Muscle layer of colon (tissue), 2 donors: Measurements from ENCODE around the gene NKPD1.
A peak's percentile ranks its signal among the peaks of the same experiment; 100 is the strongest.

Source experiments
- H3K27ac ChIP-seq: one replicate; pipeline ENCODE4 v1.7.0; 2013; ENCODE audit warnings: low read depth, mild to moderate bottlenecking, low read length, moderate library complexity
- H3K27me3 ChIP-seq, 2 donors: one replicate each; pipeline ENCODE4 v1.7.0; 2013; ENCODE audit warnings: low read length in 2 of 2, mild to moderate bottlenecking in 2 of 2; ENCODE audit not compliant: insufficient read depth in 2 of 2, control insufficient read depth in 1 of 2
- H3K36me3 ChIP-seq: one replicate; pipeline ENCODE4 v1.7.0; 2013; ENCODE audit warnings: mild to moderate bottlenecking, low read length; ENCODE audit not compliant: insufficient read depth
- H3K4me1 ChIP-seq: one replicate; pipeline ENCODE4 v1.7.0; 2013; ENCODE audit warnings: mild to moderate bottlenecking, low read length; ENCODE audit not compliant: insufficient read depth
- H3K4me3 ChIP-seq, 2 donors: one replicate each; pipeline ENCODE4 v1.7.0; 2013; ENCODE audit warnings: low read length in 2 of 2, low read depth in 1 of 2, mild to moderate bottlenecking in 1 of 2, moderate library complexity in 1 of 2
- H3K9ac ChIP-seq: one replicate; pipeline ENCODE4 v1.7.0; 2013; ENCODE audit warnings: low read length
- H3K9me3 ChIP-seq: one replicate; pipeline ENCODE4 v1.7.0; 2013; ENCODE audit warnings: mild to moderate bottlenecking, low read length
- donor health status: abdominal sarcoma.
- donor health status: Adenocarcinoma of cecum.

The NKPD1 gene

DNA sequence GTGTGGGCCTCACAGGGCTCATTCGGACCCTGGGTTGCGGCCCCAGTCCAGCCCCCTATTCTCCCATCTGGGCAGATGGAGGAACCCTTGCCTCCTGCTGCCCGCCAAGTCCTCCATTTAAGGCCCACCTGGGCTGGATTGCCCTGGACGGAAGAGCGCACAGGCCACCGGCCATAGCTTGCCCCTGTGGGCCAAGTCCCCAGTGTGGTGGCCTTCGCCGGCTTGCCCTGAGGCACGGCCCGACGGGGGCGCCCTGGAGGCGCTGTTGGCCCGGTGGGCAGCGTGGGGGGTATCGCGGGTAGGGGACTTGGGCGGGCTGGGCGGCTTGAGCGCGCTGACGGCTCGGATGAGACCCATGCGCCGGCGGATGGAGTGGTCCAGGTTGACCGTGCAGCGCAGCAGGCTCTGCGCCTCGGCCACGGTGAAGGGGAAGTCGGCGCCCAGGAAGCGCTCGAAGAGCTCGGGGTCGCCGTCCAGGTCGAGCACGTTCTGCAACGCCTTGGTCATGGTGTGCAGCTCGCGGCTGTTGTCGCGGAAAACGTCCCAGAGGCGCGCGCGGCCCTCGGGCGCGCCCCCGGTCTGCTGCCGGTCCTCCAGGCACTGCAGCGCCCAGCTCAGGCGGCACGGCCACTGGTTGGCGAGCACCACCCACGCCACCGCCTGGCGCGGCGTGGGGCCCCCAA is 8.8 kb downstream of the NKPD1 start:
- H3K9me3 ChIP-seq, result no peaks in the 10 kb centered on the region
- no peak overlapping the region for H3K9ac ChIP-seq
- no peaks in the 10 kb centered on the region for H3K36me3 ChIP-seq
- H3K27me3 ChIP-seq, result peaks cover 25 to 53% of the 10 kb centered on the region in 2 donors
- peak overlapping the region in 1 of 2 donors; percentile 43 for H3K4me3 ChIP-seq
- H3K4me1 ChIP-seq, result peaks cover 12% of the 10 kb centered on the region
- no peak overlapping the region for H3K27ac ChIP-seq

DNA sequence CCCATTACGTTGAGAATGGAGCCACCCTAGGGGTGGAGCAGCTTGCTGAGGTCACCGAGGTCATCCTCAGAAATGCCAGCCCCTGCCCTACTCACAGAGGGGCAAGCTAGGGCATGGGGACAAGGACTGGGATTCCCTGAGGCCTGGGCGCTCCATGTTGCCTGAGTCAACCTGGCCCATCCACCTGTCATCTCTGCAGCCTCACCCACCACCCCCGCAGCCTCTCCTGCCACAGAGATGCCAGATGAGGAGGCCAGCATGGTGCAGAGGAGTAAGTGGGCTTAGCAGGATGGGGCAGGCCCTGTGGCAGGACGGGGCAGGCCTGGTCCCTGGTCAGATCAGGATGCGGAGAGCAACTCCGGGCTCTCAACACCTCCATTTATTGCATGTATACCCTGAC is 9.5 kb downstream of the NKPD1 start:
- H3K27me3 ChIP-seq, result peaks cover 25 to 51% of the 10 kb centered on the region in 2 donors
- no peaks in the 10 kb centered on the region for H3K36me3 ChIP-seq
- H3K9me3 ChIP-seq, result no peaks in the 10 kb centered on the region
- H3K4me1 ChIP-seq, result peaks cover 12% of the 10 kb centered on the region
- H3K4me3 ChIP-seq, result no peak overlapping the region
- H3K27ac ChIP-seq, result no peak overlapping the region
- no peak overlapping the region for H3K9ac ChIP-seq

GRCh38 chr19:45150751-45151281 is 10.0 kb downstream of the NKPD1 start:
- Histone ChIP-seq H3K9me3 (no peaks in the 10 kb centered on the region), H3K4me3 (no peak overlapping the region), H3K27me3 (peaks cover 25 to 46% of the 10 kb centered on the region in 2 donors), H3K4me1 (peaks cover 12% of the 10 kb centered on the region), H3K9ac (no peak overlapping the region), H3K27ac (no peak overlapping the region), H3K36me3 (no peaks in the 10 kb centered on the region)

DNA sequence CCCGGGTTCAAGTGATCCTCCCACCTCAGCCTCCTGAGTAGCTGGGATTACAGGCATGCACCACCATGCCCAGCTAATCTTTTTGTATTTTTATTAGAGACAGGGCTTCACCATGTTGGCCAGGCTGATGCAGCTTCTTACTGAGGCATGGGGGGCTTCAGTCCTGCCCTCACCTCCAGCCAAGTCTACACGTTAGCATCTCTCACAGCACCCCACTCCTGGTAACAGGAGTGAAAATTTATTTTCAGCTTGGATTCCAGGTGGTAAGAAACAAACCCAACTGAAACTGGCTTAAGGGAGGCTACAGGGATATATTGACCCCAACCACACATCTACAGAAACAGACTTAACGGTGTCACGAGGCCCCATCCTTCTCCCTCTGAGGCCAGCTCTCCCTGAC is 10.6 kb downstream of the NKPD1 start:
- Histone ChIP-seq H3K9me3 (no peaks in the 10 kb centered on the region), H3K27ac (no peak overlapping the region), H3K27me3 (peaks cover 25 to 41% of the 10 kb centered on the region in 2 donors), H3K36me3 (no peaks in the 10 kb centered on the region), H3K4me1 (peaks cover 12% of the 10 kb centered on the region), H3K4me3 (no peak overlapping the region), H3K9ac (no peak overlapping the region)

- H3K36me3 ChIP-seq, result no peaks in the 10 kb centered on the region
- peaks cover 12% of the 10 kb centered on the region for H3K4me1 ChIP-seq
- no peaks in the 10 kb centered on the region for H3K9me3 ChIP-seq
Observed at GRCh38 chr19:45149129-45149528, 11.7 kb downstream of the NKPD1 start.

DNA sequence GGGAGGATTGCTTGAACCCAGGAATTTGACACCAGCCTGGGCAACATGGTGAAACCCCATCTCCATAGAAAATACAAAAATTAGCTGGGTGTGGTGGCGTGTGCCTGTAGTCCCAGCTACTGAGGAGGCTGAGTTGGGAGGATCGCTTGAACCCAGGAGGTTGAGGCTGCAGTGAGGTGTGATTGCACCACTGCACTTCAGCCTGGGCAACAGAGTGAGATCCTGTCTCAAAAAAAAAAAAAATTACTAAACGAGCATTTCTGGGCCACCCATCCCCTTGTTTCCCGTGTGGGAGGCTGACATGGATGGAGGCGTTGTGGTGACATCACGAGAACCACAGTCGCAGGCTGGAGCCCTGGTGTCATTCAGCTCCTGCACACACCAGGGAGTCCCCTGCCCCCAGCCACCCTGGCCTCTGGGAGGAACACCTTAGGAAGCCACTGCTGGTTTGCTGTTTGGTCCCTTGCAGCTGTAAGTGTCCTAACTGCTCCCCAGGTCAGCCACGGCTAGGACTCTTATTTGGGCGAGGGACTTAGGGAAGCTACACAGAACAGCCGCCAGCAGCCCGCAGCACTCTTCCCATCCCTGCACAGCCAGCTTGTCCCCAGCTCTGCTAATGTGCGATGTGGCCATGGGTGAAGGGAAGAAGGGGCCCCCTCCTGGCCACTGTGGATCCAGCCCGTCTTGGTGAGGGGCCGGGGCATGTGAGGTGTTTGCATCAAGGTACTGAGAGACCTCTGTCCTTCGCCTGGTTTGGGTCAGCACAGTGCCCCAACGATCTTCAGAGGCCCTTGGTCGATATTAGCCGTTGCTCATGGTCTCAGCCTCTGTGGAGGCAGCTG is 12.7 kb downstream of the NKPD1 start:
- H3K9ac ChIP-seq, result no peak overlapping the region
- no peak overlapping the region for H3K4me3 ChIP-seq
- peaks cover 6% of the 10 kb centered on the region for H3K36me3 ChIP-seq
- no peaks in the 10 kb centered on the region for H3K9me3 ChIP-seq
- H3K4me1 ChIP-seq, result peaks cover 3% of the 10 kb centered on the region
- H3K27ac ChIP-seq, result no peak overlapping the region
- H3K27me3 ChIP-seq, result peaks cover 23 to 31% of the 10 kb centered on the region in 2 donors

More at GRCh38 chr19:45149129-45149528, 11.7 kb downstream of the NKPD1 start:
- Histone ChIP-seq H3K27me3 (peaks cover 25 to 41% of the 10 kb centered on the region in 2 donors), H3K27ac (no peak overlapping the region), H3K9ac (no peak overlapping the region), H3K4me3 (no peak overlapping the region)

DNA sequence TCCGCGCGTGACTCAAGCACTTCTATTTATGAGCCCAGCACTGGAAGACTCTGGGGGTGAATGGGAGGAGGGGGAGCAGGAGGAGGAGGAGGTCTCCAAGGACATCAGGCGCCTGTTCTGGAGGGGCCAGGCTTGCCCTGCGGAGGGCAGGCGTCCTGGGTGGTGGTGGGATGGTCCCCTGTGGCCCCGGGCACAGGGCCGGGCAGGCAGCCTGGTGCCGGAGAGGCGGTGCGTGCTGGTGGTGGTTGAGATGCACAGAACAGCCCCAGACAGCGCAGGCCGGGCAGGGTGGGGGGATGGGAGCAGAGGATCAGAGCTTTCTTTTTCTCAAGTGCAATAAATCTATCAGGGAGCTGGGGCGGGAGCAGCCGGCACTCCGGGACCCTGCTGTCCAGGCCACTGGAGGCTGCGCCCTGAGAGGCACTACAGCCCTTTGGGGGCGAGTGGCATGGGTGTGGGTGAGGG is 14.0 kb downstream of the NKPD1 start:
- H3K4me3 ChIP-seq, result no peak overlapping the region
- no peak overlapping the region for H3K9ac ChIP-seq
- no peaks in the 10 kb centered on the region for H3K4me1 ChIP-seq
- peaks cover 9% of the 10 kb centered on the region for H3K36me3 ChIP-seq
- peaks cover 14 to 18% of the 10 kb centered on the region in 2 donors for H3K27me3 ChIP-seq
- H3K9me3 ChIP-seq, result no peaks in the 10 kb centered on the region
- no peak overlapping the region for H3K27ac ChIP-seq

GRCh38 chr19:45146251-45146650 is 14.5 kb downstream of the NKPD1 start:
- Histone ChIP-seq H3K9me3 (no peaks in the 10 kb centered on the region), H3K4me3 (no peak overlapping the region), H3K36me3 (peaks cover 9% of the 10 kb centered on the region), H3K9ac (no peak overlapping the region), H3K4me1 (no peaks in the 10 kb centered on the region), H3K27me3 (peaks cover 9 to 13% of the 10 kb centered on the region in 2 donors), H3K27ac (no peak overlapping the region)

DNA sequence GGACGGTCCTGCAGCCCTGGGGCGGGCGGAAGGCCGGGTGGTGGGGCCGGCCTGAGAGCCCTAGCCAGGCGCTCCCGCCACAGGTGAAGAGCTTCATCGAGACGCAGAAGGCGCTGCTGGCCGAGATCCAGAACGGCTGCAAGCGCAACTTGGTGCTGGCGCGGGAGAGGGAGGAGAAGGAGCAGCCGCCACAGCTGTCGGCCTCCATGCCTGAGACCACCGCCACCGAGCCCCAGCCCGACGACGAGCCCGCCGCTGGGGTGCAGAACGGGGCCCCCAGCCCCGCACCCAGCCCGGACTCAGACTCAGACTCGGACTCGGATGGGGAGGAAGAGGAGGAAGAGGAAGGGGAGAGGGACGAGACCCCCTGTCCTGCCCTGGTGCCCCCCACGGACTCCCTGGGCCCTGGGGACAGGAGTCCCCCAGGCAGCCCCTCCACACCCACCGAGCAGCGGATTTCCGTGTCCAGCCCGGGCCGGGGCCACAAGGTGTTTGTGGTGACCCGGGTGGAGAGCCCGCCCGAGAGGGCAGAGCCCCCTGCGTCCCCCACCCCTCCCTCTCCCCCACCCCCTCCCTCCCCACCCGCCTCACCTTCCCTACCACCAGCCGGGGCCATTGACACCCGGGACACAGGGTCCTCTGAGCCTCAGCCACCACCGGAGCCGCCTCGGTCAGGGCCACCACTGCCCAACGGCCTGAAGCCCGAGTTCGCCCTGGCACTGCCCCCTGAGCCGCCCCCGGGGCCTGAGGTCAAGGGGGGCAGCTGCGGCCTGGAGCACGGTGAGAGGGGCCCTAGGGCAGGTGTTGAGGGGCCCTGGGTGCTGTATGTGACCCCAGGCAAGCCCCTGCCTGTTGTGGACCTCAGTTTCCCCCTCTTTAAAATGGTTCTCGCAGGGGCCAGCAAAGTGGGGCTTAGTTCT is 15.3 kb downstream of the NKPD1 start:
- Histone ChIP-seq H3K9me3 (no peaks in the 10 kb centered on the region), H3K4me3 (no peak overlapping the region), H3K27ac (no peak overlapping the region), H3K9ac (no peak overlapping the region), H3K4me1 (no peaks in the 10 kb centered on the region), H3K36me3 (peaks cover 9% of the 10 kb centered on the region), H3K27me3 (peaks cover 1 to 6% of the 10 kb centered on the region in 2 donors)

GRCh38 chr19:45144431-45145269 is 16.1 kb downstream of the NKPD1 start:
- peaks cover 0 to 5% of the 10 kb centered on the region in 2 donors for H3K27me3 ChIP-seq
- no peaks in the 10 kb centered on the region for H3K4me1 ChIP-seq
- peaks cover 9% of the 10 kb centered on the region for H3K36me3 ChIP-seq
- H3K27ac ChIP-seq, result no peak overlapping the region
- no peaks in the 10 kb centered on the region for H3K9me3 ChIP-seq
- no peak overlapping the region for H3K9ac ChIP-seq
- no peak overlapping the region for H3K4me3 ChIP-seq
